Loucy (cell line): ENCODE results near the gene B4GALNT3.

Source experiments
- EZH2phosphoT487 ChIP-seq: fragments of 200-600 bp; IDR thresholded peaks from 2 replicates; pipeline ENCODE4 v1.6.1; 2018; ENCODE audit warnings: antibody characterized with exemption, mild to moderate bottlenecking, moderate library complexity, borderline replicate concordance
- TF ChIP-seq, protein P1 (sequence below): fragments of 200-600 bp; sonication (generic); conservative IDR thresholded peaks from 2 replicates; pipeline ENCODE4 v1.5.1; 2014; ENCODE audit warnings: mild to moderate bottlenecking, antibody characterized with exemption, low read length

- TF ChIP-seq, protein P1, sequence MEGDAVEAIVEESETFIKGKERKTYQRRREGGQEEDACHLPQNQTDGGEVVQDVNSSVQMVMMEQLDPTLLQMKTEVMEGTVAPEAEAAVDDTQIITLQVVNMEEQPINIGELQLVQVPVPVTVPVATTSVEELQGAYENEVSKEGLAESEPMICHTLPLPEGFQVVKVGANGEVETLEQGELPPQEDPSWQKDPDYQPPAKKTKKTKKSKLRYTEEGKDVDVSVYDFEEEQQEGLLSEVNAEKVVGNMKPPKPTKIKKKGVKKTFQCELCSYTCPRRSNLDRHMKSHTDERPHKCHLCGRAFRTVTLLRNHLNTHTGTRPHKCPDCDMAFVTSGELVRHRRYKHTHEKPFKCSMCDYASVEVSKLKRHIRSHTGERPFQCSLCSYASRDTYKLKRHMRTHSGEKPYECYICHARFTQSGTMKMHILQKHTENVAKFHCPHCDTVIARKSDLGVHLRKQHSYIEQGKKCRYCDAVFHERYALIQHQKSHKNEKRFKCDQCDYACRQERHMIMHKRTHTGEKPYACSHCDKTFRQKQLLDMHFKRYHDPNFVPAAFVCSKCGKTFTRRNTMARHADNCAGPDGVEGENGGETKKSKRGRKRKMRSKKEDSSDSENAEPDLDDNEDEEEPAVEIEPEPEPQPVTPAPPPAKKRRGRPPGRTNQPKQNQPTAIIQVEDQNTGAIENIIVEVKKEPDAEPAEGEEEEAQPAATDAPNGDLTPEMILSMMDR, result no peak
- no peak for TF ChIP-seq EZH2phosphoT487
Observed at GRCh38 chr12:590206-590750, 130.5 kb downstream of the B4GALNT3 start.
